NCI-H82 treated with DMSO at 0.1 percent for 48 hours (cell line): ENCODE data around the gene KLF7.

Source experiments
- DNase-seq: peaks from one replicate; lab custom pipeline; 2025; ENCODE audit not compliant: unreplicated experiment; lab: John Stamatoyannopoulos, UW

The KLF7 gene

DNA sequence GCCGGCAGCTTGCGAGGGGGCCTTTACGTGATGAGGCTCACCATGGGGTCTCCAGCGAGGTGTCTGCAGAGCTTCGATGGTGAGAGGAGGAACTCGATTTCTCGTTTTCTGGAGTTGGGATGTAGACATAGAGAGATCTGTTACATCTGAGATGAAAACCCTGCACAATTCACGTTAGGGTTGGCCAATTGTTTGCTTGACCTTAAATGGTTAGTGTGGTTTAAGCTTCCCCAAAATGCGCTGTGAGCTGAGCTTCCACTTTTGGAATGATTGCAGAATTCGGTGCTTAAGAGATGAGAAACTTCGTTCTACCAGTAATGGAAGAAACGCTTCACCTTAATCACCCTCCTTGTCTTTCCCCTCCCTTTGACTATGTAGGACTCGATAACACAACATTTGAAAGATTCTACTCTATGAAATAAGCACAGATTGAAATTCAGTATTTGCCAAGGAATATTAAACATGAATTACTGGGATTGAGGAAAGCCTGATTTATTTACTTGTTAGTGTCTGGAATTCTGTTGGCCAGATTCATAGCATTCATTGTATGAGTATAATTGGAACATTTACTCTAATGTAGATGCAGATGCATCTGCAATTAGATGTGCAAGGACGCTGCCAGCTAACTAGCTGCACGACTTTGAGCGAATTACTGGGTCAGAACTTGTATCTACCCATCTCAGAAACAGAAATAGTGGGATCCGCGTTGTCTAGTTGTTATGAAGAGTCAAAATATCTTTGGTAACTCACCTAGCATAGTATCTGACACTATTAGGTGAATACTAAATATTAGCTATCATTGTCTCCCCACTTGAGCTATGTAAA lies 1.6 kb upstream of the KLF7 start:
- DNase-seq = no peak

DNA sequence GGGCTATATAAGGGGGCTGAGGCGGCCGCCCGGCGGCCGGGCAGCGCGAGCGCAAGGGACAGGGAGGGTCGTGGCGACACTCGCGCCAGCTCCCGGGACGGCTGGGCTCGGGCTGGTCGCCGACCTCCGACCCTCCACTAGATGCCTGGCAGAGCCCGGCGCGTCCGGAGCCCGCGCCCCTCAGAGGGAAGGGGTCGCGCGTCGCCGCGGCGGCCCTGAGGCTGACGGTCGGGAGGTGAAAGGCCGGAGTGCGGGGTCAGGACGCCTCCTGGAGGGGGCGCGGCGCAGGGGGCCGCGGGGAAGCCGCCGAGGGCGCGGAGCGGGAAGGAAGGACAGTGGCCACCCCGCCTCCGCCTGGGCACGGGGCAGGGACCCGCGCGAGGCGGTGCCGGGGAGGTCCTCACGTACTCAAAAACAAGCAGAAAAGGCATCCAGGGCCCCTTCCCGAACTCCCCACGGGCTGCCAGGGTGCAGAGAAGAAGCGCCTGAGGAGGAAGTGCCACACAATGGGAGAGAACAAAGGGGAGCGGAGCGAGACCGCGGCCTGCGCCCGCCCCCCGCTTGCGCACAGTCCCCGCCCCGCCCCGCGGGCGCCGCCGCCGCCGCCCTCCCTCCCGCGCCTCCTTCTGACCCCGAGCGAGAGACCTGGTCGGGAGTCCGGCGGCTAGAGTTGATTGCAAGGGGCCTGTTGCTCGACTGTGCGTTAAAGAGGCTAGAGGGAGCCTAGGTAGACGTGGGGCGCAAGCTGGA lies 776 bp upstream of the KLF7 start:
- peak; percentile 60 for DNase-seq

DNA sequence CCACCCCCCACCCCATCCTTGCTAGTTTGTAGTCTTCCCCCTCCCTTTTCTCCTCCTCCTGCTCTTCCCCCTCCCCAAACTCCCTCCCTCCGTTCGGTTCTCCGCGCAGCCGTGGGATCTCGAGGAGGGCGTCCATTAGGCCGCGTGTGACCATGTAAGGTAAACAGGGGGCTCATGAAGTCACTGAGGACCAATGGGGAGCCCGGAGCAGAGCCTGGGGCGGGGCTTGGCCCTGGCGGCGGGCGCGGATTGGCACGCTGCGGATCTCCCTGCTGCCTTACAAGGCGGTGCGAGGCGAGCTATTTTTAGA lies 246 bp upstream of the KLF7 start:
- peak; percentile 96 for DNase-seq

DNA sequence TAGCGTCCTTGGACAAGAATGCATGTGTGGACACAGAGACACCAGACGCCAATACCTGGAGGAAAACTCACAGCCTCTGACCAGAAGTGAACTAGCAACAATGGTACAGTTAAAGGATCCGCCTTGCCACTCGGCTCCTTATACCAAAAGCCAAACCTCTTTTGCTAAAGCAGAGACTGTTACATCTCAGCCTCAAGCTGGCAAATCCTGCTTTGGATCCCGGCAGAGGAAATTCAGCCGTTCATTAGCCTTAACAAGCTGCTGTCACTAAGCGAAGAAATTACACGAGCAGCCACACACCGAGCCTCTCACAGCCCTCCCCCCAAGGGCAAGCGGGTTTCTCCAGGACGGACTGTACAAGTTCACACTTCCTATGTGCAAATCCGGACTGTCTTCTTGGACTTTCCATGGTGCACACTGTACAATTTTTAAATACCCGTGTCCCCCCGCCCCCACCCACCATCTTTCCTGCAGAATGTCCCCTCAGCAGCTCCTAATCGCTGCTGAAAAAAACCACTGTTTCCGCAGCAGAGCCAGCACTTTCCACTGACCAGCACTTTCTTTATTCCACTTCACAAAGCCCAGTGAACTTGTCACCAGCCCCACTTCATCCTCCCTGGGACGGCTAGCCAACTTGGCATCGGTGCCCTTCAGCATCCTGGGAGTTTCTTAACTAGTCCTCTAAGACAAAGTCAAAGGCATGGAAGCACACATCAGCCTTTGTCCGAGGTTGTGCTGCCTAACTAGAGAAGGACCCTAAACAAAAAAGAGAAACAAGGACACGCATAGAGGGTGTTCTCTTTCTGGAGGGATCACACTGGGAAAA lies 1.5 kb downstream of the KLF7 start:
- DNase-seq = peak; percentile 50

DNA sequence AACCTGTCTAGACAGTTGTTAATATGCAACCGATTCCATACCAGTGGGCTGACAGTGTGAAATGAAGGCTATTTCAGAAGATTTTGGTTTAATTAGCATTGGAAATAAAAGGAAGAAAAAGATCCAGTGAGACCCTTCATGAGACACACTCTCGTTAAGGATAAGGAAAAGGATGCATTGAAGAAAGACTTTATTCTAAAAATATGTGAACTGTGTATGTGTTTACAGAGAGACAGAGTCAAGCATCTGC lies 2.1 kb downstream of the KLF7 start:
- DNase-seq = no peak

DNA sequence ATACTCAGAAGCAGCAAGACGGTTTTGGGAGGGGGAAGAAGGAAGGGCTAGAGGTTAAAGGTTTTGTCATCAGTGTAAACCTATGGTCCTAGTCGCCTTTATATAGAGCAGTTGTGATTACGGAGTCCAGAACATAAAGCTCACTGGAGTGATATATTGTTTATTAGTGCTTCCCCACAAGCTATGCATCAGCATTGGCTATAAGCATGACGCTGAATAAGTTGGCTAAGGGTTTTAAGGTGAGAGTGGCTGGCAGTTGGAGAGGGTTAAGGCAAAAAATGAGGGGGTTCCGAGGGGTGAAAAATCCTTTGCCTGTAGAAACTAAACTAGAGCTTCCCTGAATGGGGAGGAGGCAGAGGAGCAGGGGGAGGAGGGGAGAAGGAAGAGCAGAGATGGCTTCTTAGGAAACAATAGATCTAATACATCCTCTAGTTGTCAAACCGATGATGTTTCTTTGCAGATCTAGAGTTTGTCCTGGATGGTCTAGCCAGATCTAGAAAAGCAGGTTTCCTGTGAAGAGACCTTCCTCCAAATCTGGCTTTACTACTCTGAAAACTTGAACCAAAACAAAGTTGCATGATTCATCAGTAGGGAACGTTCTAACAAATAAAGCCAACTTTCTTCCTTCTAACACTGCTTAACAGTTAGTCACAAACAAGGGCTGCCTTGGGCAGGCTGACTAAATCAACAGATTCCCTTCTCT lies 2.5 kb downstream of the KLF7 start:
- DNase-seq = no peak

DNA sequence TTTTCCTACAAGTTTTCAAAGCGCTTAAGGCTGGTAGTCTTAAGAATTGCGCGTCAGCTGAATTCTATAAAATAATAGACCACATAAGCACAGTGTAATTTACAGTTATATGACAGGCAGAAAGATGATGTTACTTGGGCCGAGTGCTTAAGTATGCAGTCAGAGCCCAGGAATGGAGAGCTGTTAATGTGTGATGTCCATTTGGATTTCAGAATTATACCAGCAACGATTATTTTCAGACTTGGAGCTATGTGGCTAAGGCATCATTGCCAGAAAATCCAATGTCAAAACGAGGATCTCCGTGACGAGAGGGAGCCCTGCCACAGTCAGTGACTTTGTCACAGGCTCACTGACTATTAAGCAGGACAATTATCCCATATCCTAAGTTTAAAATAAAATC lies 3.4 kb downstream of the KLF7 start:
- DNase-seq = no peak

DNA sequence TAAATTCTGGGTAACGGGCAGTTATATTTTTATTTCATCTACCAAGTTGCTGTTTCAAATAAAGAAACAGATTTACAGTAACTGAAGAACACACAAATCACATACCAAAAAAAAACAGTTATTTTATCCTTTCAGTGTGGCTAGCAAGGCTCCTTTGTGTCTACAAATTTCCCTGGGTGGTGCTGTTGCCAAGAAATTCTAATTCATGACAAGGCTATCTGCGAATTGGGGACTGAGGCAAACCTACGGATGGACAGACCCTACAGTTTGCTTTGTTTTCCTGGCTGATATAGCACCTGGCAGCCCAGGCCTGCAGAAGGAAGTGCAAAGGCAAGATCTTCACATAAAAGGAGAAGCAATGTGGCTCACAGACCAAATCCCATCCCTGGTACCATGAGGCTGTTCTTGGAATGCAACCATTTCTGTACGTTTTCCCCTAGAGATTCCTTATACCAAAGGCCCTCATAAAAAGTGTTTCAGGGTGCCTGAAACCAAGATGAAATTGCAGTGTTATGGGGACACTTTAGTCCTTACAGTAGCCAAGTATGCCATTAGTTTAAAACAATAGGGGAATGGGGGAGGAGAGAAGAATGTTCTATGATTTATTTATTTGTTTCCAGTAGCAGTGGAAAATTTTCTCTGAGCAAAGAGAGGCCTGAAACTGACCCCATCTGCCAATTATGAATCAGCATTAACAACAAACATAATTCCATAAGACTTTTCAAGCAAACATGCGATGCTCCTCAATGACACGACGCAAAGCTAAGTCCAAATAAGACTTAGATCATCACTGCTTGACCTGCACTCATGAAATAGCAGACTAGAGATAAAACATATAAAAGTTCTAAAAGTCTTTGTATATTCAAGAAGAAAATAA lies 4.3 kb downstream of the KLF7 start:
- DNase-seq = no peak

DNA sequence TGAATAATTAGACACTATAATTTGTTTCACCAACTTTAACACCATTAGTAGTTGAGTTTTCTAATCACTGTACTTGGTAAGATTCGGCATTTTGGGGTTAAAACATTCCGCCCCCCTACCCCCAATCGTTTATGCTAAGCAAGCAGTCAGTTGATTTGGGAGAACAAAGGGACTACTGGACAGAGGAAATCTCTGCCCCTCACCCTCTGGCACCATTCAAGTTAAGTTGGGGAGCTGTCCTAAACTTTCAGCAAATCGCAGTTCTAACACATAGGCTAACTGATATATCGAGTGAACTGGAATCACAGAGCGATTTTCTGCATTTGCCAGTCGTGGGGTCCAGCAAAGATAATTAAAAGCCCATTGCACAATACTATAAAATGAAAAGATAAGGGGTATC lies 5.6 kb downstream of the KLF7 start:
- no peak for DNase-seq

DNA sequence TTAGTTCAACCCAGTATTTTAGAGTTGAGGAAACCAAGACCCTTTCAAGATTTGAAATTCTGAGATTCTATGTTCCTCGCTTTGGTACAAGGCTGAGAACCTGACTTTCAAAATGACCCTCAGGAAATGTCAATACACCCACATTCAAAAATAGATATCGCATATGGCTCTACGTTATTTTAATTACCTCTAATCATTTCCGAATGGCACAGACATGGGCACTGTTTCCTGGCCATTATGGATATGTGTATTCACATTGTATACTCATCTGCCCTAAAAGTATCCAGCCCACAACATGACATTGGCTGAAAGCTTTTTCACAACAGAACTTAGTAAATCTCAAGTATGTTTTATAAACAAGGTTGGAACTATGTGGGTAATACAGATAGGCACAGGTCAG lies 6.7 kb downstream of the KLF7 start:
- no peak for DNase-seq

DNA sequence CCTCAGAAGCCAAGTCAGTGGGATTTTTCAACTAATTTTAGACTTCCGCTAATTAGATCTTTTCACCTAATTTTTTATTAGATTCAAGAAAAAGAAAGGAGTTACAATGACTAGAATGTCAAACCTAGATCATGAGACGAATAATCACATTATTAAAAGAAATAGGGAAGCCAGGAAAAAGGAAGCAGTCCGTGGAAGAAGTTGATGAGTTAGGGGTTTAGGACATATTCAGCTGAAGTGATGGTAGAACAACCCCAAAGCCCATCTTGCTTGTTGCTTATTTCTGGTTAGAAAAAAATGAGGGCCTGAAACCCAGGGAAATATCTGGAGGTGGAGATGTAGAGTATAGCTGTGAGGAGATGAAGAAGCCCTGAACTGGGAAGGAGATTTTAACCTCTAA lies 8.0 kb downstream of the KLF7 start:
- DNase-seq = no peak

DNA sequence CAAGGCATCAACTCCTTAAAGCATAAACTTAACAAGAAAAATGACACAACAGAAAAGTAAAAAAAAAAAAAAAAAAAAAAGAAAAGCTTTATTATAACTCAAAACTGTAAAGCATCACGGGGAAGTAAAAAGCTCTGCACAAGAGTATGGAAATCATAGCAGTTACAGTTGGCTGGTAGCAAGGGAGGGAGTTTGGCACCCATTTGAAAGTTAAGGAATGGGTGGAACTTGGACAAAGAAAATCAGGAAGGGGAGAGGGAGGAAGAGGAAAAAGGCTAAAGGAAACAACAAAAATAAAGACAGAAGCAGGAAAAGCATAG lies 8.6 kb downstream of the KLF7 start:
- DNase-seq = no peak

DNA sequence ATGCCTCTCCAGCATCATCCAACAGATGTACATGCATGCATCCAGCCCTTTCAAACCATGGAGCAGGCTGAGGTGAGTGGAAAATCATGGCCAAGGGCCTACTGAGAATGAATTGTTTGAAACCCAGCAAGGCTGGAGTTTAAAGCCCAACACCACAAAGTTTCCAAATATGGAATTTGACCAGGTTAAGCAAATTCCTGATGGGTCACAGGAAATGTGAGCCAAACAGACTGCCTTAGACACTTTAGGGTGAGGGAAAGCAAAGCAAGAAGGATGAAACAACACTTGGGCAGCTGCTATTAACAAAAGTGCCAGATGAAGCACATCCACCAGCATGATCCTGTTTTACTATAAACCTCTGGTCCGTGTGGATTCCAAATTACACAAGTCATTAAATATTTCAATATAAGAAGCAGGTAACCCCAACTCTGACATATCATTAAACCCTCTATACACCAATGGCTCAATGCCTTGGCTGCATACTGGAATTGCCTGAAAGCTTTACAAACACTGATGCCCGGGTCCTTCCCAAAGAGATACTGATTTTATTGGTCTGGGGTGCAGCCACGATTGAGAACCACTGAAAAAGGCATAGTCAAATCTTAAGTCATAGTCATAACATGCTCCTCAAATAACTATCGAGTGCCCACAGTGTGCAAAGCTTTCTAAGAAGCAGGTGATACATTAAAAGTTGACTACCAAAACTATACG lies 9.1 kb downstream of the KLF7 start:
- no peak for DNase-seq

DNA sequence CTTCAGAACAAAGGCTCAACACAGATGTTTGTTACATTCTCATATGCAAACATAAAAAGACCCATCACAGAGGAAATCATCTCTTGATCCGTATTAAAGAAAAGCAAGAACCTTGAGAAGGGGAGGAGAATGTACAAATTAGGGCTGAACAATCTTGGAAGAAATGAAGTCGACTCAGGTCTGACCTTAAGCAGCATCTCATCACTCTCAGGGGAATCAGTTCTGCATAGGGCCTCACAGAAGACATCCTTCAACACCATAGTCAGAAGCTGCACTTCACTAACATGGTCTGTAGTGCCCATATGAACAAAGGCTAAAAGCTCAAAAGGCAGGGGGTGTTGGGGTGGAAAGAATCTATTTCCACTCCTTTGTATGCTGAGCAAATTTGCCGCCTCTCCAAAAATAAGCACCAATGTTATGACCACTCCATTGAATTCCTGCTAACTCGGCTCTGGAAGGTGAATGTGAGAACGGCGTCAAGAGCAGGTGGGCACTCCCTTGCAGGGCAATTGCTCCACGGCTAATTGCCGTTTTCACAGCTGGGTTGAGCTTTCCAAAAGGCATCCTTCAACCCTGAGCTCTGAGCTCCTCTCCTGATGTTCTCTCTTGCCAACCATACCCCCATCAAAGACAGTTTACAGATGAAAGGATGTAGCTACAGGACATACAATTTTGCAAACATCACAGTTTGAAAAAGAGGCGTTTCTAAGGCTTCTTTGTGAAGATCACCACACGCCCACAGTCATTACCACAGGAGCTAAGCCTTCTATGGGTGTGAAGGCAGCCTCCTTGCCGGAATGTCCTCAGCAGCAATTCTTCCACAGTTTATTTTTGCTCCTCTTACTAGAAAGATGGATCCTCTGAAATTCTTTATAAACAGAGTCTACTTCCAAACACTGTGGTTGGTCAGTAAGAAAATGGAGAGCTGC lies 10.0 kb downstream of the KLF7 start:
- DNase-seq = no peak

DNA sequence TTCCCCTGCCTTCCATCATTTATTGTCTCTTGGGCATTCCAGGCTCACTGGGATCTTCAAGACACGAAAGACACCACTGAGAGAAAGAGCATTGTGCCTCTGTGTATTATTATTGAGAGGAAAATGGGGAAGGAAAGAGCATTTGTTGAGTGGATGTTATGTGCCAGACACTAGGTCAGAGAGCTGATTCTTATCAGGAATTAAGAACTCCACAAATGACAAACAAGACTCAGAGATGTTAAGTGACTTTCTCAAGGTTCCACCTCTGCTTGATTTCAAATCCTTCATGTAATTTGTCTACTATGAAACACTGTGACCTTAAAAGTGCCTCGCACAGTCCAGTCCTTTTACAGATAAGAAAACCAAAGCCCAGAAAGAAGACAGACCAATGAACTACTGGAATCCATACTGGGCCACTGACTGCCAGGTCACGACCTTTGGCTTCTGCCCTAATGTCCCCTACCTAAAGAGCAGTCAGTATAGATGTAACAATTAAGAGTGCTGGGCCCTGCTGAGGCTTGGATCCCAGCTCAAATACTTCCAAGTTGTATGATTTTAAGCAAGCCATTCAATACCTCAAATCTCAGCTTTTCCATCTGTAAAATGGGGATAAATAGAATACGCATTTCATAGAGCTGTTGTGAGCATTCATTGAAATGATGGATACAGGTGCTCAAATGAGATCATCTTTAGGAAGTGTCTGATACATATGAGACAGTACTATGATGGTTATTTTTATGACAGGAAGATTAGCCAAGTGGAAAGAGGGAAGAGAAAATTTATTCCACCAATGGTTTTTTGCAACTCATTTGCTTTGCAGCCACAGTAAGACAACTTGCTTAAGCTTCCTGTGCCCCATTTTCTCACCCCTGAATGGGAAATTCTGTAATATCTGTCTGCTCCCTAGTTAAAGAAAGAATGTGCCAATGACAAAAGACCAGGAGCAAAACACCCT lies 10.9 kb downstream of the KLF7 start:
- DNase-seq = no peak

DNA sequence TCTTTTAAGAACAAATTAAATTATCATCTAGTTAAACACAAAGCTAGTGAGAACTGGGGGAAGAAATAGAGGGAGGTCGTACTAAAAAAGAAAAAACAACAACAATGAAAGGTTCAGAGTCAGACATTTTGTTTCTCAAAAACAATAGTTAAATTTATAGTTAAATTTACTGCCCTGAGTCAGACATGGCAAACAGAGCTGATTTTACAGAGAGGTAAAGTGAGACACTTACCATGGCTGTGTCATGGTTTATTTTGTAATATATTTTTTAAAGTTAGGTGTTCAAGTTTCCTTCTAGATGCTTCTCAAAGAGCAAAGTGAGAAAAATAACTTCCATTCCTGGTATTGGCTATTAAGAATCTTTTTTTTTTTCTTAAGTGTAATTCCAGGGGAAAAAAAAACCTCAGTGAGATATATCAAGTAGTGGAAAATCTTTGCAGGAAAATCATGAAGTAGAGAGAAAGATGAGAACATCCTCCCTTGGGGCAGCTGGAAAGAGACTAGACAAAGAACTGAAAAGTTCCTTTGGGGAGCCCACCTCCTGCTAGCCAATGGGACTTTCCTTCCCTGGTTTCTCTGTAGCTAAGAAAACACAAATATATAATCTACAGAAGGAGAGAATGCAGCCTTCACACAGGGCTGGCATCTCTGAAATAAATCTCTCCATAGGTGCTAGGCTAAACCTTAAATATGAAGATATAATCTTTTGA lies 12.3 kb downstream of the KLF7 start:
- DNase-seq = no peak

DNA sequence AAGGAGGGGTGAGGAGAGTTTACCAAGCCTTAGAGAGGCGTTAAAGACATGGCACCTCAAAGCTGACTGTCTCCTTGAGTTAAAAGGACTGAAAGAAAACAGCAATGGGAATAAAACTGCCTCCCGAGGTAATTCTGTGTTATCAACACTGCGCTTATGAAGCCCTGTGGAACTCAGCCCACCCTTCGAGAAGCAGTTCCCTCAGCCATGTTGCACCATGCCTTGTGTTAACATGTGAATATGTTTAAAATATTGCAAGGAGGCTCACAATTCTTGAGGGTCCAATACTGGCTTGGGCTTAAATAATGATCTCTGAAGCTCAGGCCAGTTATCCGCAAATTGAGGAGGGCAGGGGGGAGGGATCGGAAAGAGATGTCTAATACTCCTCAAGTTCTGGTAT lies 14.7 kb downstream of the KLF7 start:
- no peak for DNase-seq
